Rectal smooth muscle tissue (tissue), 1 donor: ENCODE results near the gene MAGEL2.

Experiments used
- H3K27ac ChIP-seq: one replicate; pipeline ENCODE4 v1.7.0; 2013; ENCODE audit warnings: low read depth, low read length, inconsistent platforms
- H3K27me3 ChIP-seq: one replicate; pipeline ENCODE4 v1.7.0; 2013; ENCODE audit warnings: low read length; ENCODE audit not compliant: control insufficient read depth, insufficient read depth
- H3K36me3 ChIP-seq: one replicate; pipeline ENCODE4 v1.7.0; 2013; ENCODE audit warnings: low read length; ENCODE audit not compliant: control insufficient read depth, insufficient read depth
- H3K4me1 ChIP-seq: one replicate; pipeline ENCODE4 v1.7.0; 2013; ENCODE audit warnings: low read length; ENCODE audit not compliant: control insufficient read depth, insufficient read depth
- H3K4me3 ChIP-seq: one replicate; pipeline ENCODE4 v1.7.0; 2013; ENCODE audit warnings: low read length
- H3K9ac ChIP-seq: one replicate; pipeline ENCODE4 v1.7.0; 2013; ENCODE audit warnings: low read length

MAGEL2 gene

GRCh38 chr15:23596736-23597135 lies 50.9 kb downstream of the MAGEL2 start:
- H3K27me3 ChIP-seq: no peaks in the 10 kb centered on the region
- no peaks in the 10 kb centered on the region for H3K4me1 ChIP-seq
- H3K27ac ChIP-seq: no peak overlapping the region
- no peak overlapping the region for H3K9ac ChIP-seq
- no peak overlapping the region for H3K4me3 ChIP-seq
- no peaks in the 10 kb centered on the region for H3K36me3 ChIP-seq

GRCh38 chr15:23595368-23595767 lies 52.3 kb downstream of the MAGEL2 start:
- no peaks in the 10 kb centered on the region for H3K27me3 ChIP-seq
- no peak overlapping the region for H3K9ac ChIP-seq
- no peaks in the 10 kb centered on the region for H3K36me3 ChIP-seq
- no peaks in the 10 kb centered on the region for H3K4me1 ChIP-seq
- H3K4me3 ChIP-seq: no peak overlapping the region
- H3K27ac ChIP-seq: no peak overlapping the region

- no peak overlapping the region for H3K27ac ChIP-seq
- no peaks in the 10 kb centered on the region for H3K36me3 ChIP-seq
- no peaks in the 10 kb centered on the region for H3K4me1 ChIP-seq
- no peak overlapping the region for H3K4me3 ChIP-seq
- H3K27me3 ChIP-seq: no peaks in the 10 kb centered on the region
- no peak overlapping the region for H3K9ac ChIP-seq
Observed at GRCh38 chr15:23594252-23594770, 53.4 kb downstream of the MAGEL2 start.
